Natural killer cell (primary cell): ENCODE data around the gene MAK. TPM values are rescaled to one million over a fixed set of nuclear protein-coding genes. Genes with fewer than 3 reads are reported as not detected.
"Not testable (repeated sequence)": the region's sequence is repeated elsewhere in the genome, so short reads cannot be mapped to it uniquely, and the experiment has no call there.

Experiments used
- ATAC-seq, 3 donors: fragments of 150-1000 bp in 2 of 3; fragments of 200-7000 bp in 1 of 3; cut with Tn5 transposase; 1 replicate in 1 of 3; 2 replicates in 2 of 3; pipeline ENCODE4 v1.10.0; 2021; ENCODE audit warnings: mild to moderate bottlenecking in 2 of 3, moderate library complexity in 2 of 3
- DNase-seq, 2 donors: peaks; one replicate each; pipeline versions ENCODE4 v3.0.0 to v3.0.0-alpha.2; 2013 to 2021; ENCODE audit warnings: mixed read lengths in 1 of 2
- H3K27ac ChIP-seq: one replicate; pipeline ENCODE4 v1.5.1; 2013; ENCODE audit warnings: mild to moderate bottlenecking, low read length
- H3K27me3 ChIP-seq: one replicate; pipeline ENCODE4 v1.6.1; 2013; ENCODE audit warnings: low read length; ENCODE audit not compliant: control insufficient read depth, insufficient read depth
- H3K36me3 ChIP-seq: one replicate; pipeline ENCODE4 v1.6.1; 2013; ENCODE audit warnings: low read length; ENCODE audit not compliant: control insufficient read depth, insufficient read depth
- H3K4me1 ChIP-seq: one replicate; pipeline ENCODE4 v1.6.1; 2013; ENCODE audit warnings: low read length; ENCODE audit not compliant: control insufficient read depth, insufficient read depth
- H3K4me3 ChIP-seq: one replicate; pipeline ENCODE4 v1.5.1; 2013; ENCODE audit warnings: low read length
- H3K9me3 ChIP-seq: one replicate; pipeline ENCODE4 v1.6.1; 2013; ENCODE audit warnings: low read length; ENCODE audit not compliant: control insufficient read depth, insufficient read depth
- H3K27ac Mint-ChIP-seq, 2 donors: one replicate each; pipeline ENCODE4 v1.8.0; 2022; ENCODE audit warnings: mild to moderate bottlenecking in 2 of 2, mixed read lengths in 2 of 2, moderate library complexity in 1 of 2
- H3K27me3 Mint-ChIP-seq, 2 donors: one replicate each; pipeline ENCODE4 v1.8.0; 2022; ENCODE audit warnings: low read depth in 2 of 2, mixed read lengths in 2 of 2
- H3K36me3 Mint-ChIP-seq: one replicate; pipeline ENCODE4 v1.8.0; 2022; ENCODE audit warnings: mixed read lengths
- H3K4me1 Mint-ChIP-seq, 2 donors: one replicate each; pipeline ENCODE4 v1.8.0; 2022; ENCODE audit warnings: mixed read lengths in 2 of 2
- H3K4me3 Mint-ChIP-seq: one replicate; pipeline ENCODE4 v1.8.0; 2022; ENCODE audit warnings: mild to moderate bottlenecking, moderate library complexity, mixed read lengths
- H3K9me3 Mint-ChIP-seq, 2 donors: one replicate each; pipeline ENCODE4 v1.8.0; 2022; ENCODE audit warnings: mixed read lengths in 2 of 2
- WGBS: methylation state at CpG from one replicate; pipeline ENCODE4 v1.1.7; 2013; ENCODE audit warnings: missing lambda C conversion rate; ENCODE audit not compliant: insufficient coverage; 5-methylcytosine and 5-hydroxymethylcytosine counted together
- intact Hi-C: fragments of 100-400 bp; cut with micrococcal nuclease; formaldehyde crosslinking; loops from one replicate; pipeline ENCODE4 v1.14.2; 2022
- total RNA-seq, 4 donors: library from RNA; stranded (reverse); fragments of 120-200 nt in 1 of 4; gene quantifications; one replicate each; pipeline versions ENCODE4 v1.2.3 to v1.2.4, GENCODE V29; 2013 to 2022
- TF ChIP-seq, protein P1 (sequence below): fragments of 200-600 bp; IDR thresholded peaks from one replicate; pipeline ENCODE4 v1.8.0; 2022; ENCODE audit warnings: antibody characterized with exemption

Gene MAK
- total RNA-seq, 3 donors from 2014 or later (not counting 1 experiment from before 2014, with no cell fraction given): 0.41 to 0.66 (median 0.65) TPM

DNA sequence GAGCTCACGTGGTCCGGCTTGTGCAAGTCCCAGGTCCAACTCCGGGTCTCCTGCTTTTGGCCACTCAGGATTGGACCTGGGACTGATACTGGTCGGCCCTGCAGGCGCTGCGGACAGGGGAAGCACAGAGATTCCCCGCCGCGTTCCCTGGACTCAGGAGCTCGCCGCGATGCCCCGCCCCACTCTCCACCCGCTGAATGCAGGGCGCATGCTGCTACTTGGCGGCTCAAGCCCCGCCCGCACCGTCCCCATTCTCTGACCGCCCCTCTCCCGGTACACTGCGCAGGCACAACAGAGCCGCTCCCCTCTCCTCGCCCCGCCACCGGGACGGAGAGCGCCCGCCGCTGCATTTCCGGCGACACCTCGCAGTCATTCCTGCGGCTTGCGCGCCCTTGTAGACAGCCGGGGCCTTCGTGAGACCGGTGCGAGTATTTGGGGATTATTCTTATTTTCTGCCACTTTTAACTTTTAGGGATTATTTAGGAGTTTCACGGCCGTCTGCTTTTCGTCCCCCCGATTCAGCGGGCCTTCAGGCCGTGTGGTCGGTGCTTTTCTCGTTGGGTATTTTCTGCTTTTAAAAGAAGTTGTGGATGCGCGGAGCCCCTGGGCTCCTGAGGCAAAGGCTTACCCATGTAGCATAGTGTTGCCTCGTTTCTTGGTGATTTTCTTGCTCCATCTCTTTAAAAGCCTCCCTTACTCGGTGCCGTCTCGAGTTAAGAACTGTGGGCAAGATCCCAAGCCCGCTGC, 115.3 kb downstream of the MAK start, which contains the start of gene TMEM14C:
Gene TMEM14C, plus strand, starts transcription at position 251 of the 747 bp plus-strand sequence. CDS start 1,544 bp downstream, outside the sequence.
- H3K27ac Mint-ChIP-seq: peak within 1 kb of the TSS; percentile 61 to 89

DNA sequence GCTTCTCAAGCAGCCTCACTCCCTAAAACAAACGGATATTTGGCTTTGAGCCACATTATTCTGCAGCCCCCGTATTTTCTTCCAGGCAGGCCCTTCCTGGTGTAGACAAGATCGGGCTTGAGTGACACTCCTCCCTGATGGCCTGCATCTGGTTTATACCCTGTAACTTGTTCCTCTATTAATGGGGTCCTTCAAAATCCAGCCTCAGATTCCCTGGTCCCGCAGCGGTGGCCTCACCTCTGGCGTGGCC, 115.8 kb downstream of the MAK start:
- Mint-ChIP-seq H3K4me1 (peaks cover 51 to 67% of the 10 kb centered on the region in 2 donors), H3K9me3 (no peaks in the 10 kb centered on the region), H3K27me3 (peaks cover 18 to 19% of the 10 kb centered on the region in 2 donors), H3K36me3 (no peaks in the 10 kb centered on the region), H3K27ac (peak overlapping the region in 1 of 2 donors; percentile 89), H3K4me3 (peak overlapping the region; percentile 61)
- Histone ChIP-seq H3K36me3 (no peaks in the 10 kb centered on the region), H3K27me3 (peaks cover 10% of the 10 kb centered on the region), H3K27ac (peak overlapping the region; percentile 6), H3K4me1 (peaks cover 57% of the 10 kb centered on the region), H3K4me3 (peak overlapping the region; percentile 46), H3K9me3 (no peaks in the 10 kb centered on the region)
- TF ChIP-seq, protein P1, sequence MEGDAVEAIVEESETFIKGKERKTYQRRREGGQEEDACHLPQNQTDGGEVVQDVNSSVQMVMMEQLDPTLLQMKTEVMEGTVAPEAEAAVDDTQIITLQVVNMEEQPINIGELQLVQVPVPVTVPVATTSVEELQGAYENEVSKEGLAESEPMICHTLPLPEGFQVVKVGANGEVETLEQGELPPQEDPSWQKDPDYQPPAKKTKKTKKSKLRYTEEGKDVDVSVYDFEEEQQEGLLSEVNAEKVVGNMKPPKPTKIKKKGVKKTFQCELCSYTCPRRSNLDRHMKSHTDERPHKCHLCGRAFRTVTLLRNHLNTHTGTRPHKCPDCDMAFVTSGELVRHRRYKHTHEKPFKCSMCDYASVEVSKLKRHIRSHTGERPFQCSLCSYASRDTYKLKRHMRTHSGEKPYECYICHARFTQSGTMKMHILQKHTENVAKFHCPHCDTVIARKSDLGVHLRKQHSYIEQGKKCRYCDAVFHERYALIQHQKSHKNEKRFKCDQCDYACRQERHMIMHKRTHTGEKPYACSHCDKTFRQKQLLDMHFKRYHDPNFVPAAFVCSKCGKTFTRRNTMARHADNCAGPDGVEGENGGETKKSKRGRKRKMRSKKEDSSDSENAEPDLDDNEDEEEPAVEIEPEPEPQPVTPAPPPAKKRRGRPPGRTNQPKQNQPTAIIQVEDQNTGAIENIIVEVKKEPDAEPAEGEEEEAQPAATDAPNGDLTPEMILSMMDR: no peak
- 6% methylated on average over 6 of the region's 6 CpGs for WGBS
- no peak for ATAC-seq
- no peak for DNase-seq
- intact Hi-C loops: no loop called here

More for the DNA sequence above, 115.3 kb downstream of the MAK start, which contains the start of gene TMEM14C:
- Mint-ChIP-seq H3K27me3 (peaks cover 19 to 21% of the 10 kb centered on the region in 2 donors), H3K4me3 (peak within 1 kb of the TSS; percentile 90), H3K9me3 (no peaks in the 10 kb centered on the region), H3K4me1 (peaks cover 55 to 71% of the 10 kb centered on the region in 2 donors), H3K36me3 (no peaks in the 10 kb centered on the region)
- H3K9me3 ChIP-seq: no peaks in the 10 kb centered on the region
- peak within 1 kb of the TSS; percentile 32 for H3K27ac ChIP-seq
- WGBS: 1% methylated on average over 55 of the region's 55 CpGs
- intact Hi-C loops: no loop called here
- H3K4me1 ChIP-seq: peaks cover 57% of the 10 kb centered on the region
- peak within 1 kb of the TSS; percentile 46 for H3K4me3 ChIP-seq
- DNase-seq: peak; percentile 59 to 81
- peaks cover 10% of the 10 kb centered on the region for H3K27me3 ChIP-seq
- no peaks in the 10 kb centered on the region for H3K36me3 ChIP-seq
- TF ChIP-seq, protein P1: no peak
- ATAC-seq: peak; percentile 52 to 73 (median 61)

DNA sequence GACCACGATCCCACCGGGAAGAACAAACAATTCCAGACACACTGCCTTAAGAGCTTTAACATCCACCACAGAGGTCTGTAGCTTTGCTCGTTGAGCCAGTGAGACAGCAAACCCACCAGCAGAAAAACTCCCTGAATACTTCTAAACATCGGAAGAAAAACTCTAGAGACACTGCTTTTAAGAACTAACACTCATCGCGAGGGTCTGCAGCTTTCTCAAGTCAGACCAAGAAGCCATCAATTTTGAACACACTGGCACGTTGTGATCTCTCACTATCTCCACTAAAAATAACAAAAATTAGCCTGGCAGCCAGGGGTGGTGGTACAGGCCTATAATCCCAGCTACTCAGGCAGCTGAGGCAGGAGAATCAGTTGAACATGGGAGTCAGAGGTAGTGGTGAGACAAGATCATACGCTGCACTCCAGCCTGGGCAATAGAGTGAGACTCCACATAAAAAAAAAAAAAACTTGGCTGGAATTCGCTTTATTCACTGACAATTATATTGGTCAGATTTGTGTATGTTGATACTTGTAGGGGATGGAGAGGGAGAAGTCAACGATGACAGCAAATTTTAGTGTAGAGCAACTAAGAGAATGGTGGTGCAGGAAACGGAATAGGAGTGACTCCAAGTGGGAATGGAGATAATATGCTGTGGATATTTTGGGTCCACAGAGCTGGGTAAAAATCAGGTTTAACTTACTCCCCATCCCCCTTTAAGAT, 116.3 kb downstream of the MAK start:
- intact Hi-C loops: loop anchor here (2.0 kb wide), 1 partner anchor 27 kb away; the partner anchor contains the start of genes C6orf52 and PAK1IP1
- TF ChIP-seq, protein P1: no peak
- Mint-ChIP-seq H3K36me3 (no peaks in the 10 kb centered on the region), H3K27ac (peak overlapping the region in 1 of 2 donors; percentile 89), H3K9me3 (no peaks in the 10 kb centered on the region), H3K4me3 (peak overlapping the region; percentile 61), H3K4me1 (peaks cover 47 to 63% of the 10 kb centered on the region in 2 donors), H3K27me3 (peaks cover 19 to 22% of the 10 kb centered on the region in 2 donors)
- ATAC-seq (no peak), DNase-seq (peak in 1 of 2 donors; percentile 10)
- 91% methylated on average over 11 of the region's 11 CpGs for WGBS
- peak overlapping the region; percentile 6 for H3K27ac ChIP-seq
- H3K4me3 ChIP-seq: peak overlapping the region; percentile 46
- H3K36me3 ChIP-seq: no peaks in the 10 kb centered on the region
- no peaks in the 10 kb centered on the region for H3K9me3 ChIP-seq
- peaks cover 10% of the 10 kb centered on the region for H3K27me3 ChIP-seq
- H3K4me1 ChIP-seq: peaks cover 52% of the 10 kb centered on the region

DNA sequence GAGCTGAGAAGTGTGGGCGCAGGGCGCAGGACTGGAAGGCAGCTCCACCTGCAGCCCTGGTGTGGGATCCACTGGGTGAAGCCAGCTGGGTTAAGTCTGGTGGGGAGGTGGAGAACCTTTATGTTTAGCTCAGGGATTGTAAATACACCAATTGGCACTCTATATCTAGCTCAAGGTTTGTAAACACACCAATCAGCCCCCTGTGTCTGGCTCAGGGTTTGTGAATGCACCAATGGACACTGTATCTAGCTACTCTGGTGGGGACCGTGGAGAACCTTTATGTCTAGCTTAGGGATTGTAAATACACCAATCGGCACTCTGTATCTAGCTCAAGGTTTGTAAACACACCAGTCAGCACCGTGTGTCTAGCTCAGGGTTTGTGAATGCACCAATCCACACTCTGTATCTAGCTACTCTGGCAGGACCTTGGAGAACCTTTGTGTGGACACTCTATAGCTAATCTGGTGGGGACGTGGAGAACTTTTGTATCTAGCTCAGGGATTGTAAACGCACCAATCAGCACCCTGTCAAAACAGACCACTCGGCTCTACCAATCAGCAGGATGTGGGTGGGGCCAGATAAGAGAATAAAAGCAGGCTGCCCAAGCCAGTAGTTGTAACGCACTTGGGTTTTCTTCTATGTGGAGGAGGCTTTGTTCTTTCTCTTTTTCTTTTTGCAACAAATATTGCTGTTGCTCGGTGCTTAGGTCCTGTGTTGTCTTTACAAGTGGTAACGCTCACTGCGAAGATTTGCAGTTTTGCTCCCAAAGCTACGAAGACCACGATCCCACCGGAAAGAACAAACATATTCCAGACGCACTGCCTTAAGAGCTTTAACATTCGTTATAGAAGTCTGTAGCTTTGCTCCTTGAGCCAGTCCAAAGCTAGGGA, 117.1 kb downstream of the MAK start:
- intact Hi-C loops: loop anchor here (2.0 kb wide), 1 partner anchor 26 kb away; the partner anchor contains the start of genes C6orf52 and PAK1IP1
- H3K4me1 ChIP-seq: peaks cover 44% of the 10 kb centered on the region
- peak overlapping the region in 1 of 2 donors; percentile 89 for H3K27ac Mint-ChIP-seq
- H3K4me3 ChIP-seq: peak overlapping the region; percentile 49
- WGBS: 91% methylated on average over 14 of the region's 17 CpGs
- H3K36me3 ChIP-seq, H3K9me3 Mint-ChIP-seq, H3K36me3 Mint-ChIP-seq, H3K9me3 ChIP-seq, ATAC-seq: not testable (repeated sequence)
- H3K4me3 Mint-ChIP-seq: peak overlapping the region; percentile 61
- peaks cover 24 to 25% of the 10 kb centered on the region in 2 donors for H3K27me3 Mint-ChIP-seq
- peaks cover 39 to 55% of the 10 kb centered on the region in 2 donors for H3K4me1 Mint-ChIP-seq
- DNase-seq: peak in 1 of 2 donors; percentile 54
- H3K27ac ChIP-seq: peak overlapping the region; percentile 59
- H3K27me3 ChIP-seq: peaks cover 10% of the 10 kb centered on the region
